GM19193 (cell line): ENCODE results near the gene GHDC.

Experiments used
- POLR2A ChIP-seq: IDR thresholded peaks from 4 replicates; pipeline ENCODE4 v1.6.1; 2011; ENCODE audit not compliant: insufficient read depth, insufficient read length; ENCODE audit errors: extremely low read depth

GHDC gene

GRCh38 chr17:42177684-42178083 lies 16.6 kb downstream of the GHDC start:
- TF ChIP-seq POLR2A: no peak

GRCh38 chr17:42174126-42174783 lies 20.0 kb downstream of the GHDC start:
- no peak for TF ChIP-seq POLR2A

- TF ChIP-seq POLR2A: no peak
Measured at GRCh38 chr17:42171831-42172230, 22.5 kb downstream of the GHDC start.

GRCh38 chr17:42169351-42169750 lies 24.9 kb downstream of the GHDC start:
- TF ChIP-seq POLR2A: no peak

- TF ChIP-seq POLR2A: no peak
Measured at GRCh38 chr17:42167807-42168206, 26.5 kb downstream of the GHDC start.

GRCh38 chr17:42166196-42166763 lies 28.0 kb downstream of the GHDC start:
- TF ChIP-seq POLR2A: no peak

GRCh38 chr17:42165751-42166150 lies 28.5 kb downstream of the GHDC start:
- TF ChIP-seq POLR2A: no peak

- TF ChIP-seq POLR2A: no peak
Measured at GRCh38 chr17:42163696-42164407, 30.4 kb downstream of the GHDC start.

- no peak for TF ChIP-seq POLR2A
Measured at GRCh38 chr17:42163113-42163512, 31.2 kb downstream of the GHDC start.

- no peak for TF ChIP-seq POLR2A
Measured at GRCh38 chr17:42160531-42160910, 33.8 kb downstream of the GHDC start.

GRCh38 chr17:42159796-42160530 lies 34.3 kb downstream of the GHDC start:
- TF ChIP-seq POLR2A: no peak

- no peak for TF ChIP-seq POLR2A
Measured at GRCh38 chr17:42155614-42156045, 38.7 kb downstream of the GHDC start.

GRCh38 chr17:42153919-42154742 lies 40.2 kb downstream of the GHDC start:
- TF ChIP-seq POLR2A: no peak

GRCh38 chr17:42146911-42147607 lies 47.2 kb downstream of the GHDC start:
- TF ChIP-seq POLR2A: no peak

- TF ChIP-seq POLR2A: no peak
Measured at GRCh38 chr17:42142371-42142896, 51.9 kb downstream of the GHDC start.

GRCh38 chr17:42141382-42141781 lies 52.9 kb downstream of the GHDC start:
- TF ChIP-seq POLR2A: no peak
